ENCODE measurements around the gene YBEY.

Gene YBEY

GRCh38 chr21:46289655-46290179, 3.6 kb downstream of the YBEY start:
- TF ChIP-seq CTCF (IDR thresholded peaks at IDR 0.05; ENCODE audit: low read depth, low read length, missing control alignments): no peak
- DNase-seq (ENCODE audit: low read depth): no peak
- H3K4me3 ChIP-seq (ENCODE audit: low read depth, low read length): no peak overlapping the region

GRCh38 chr21:46291561-46291960, 5.4 kb downstream of the YBEY start:
- no peak for TF ChIP-seq CTCF (IDR thresholded peaks at IDR 0.05; ENCODE audit: low read depth, low read length, missing control alignments)
- H3K4me3 ChIP-seq (ENCODE audit: low read depth, low read length): no peak overlapping the region
- DNase-seq (ENCODE audit: low read depth): no peak

- no peak overlapping the region for H3K4me3 ChIP-seq (ENCODE audit: low read depth, low read length)
- TF ChIP-seq CTCF (IDR thresholded peaks at IDR 0.05; ENCODE audit: low read depth, low read length, missing control alignments): no peak
- no peak for DNase-seq (ENCODE audit: low read depth)
These were observed 8.6 kb downstream of the YBEY start for GRCh38 chr21:46294647-46295176.

- TF ChIP-seq CTCF (IDR thresholded peaks at IDR 0.05; ENCODE audit: low read depth, low read length, missing control alignments): no peak
- no peak for DNase-seq (ENCODE audit: low read depth)
- no peak overlapping the region for H3K4me3 ChIP-seq (ENCODE audit: low read depth, low read length)
These were observed 9.1 kb downstream of the YBEY start for GRCh38 chr21:46295177-46295770.

GRCh38 chr21:46295996-46296752, 10.0 kb downstream of the YBEY start:
- no peak overlapping the region for H3K4me3 ChIP-seq (ENCODE audit: low read depth, low read length)
- no peak for TF ChIP-seq CTCF (IDR thresholded peaks at IDR 0.05; ENCODE audit: low read depth, low read length, missing control alignments)
- DNase-seq (ENCODE audit: low read depth): peak; percentile 60

- no peak for DNase-seq (ENCODE audit: low read depth)
- 0 out of 2 replicates have a peak overlapping the region, but pooled peaks have one; percentile 12 for H3K4me3 ChIP-seq (ENCODE audit: low read depth, low read length)
- TF ChIP-seq CTCF (IDR thresholded peaks at IDR 0.05; ENCODE audit: low read depth, low read length, missing control alignments): no peak
These were observed 11.5 kb downstream of the YBEY start for GRCh38 chr21:46297338-46298271.
